HEK293 (cell line): ENCODE data around the gene HSPA2.

Experiments used
- CTCF ChIA-PET: fragments of 350-600 bp; formaldehyde crosslinking; extraction: SDS; loops from one replicate; lab custom pipeline; 2021; ENCODE audit warnings: antibody characterized with exemption; lab: Yijun Ruan, JAX
- POLR2A ChIA-PET: fragments of 300-600 bp; formaldehyde crosslinking; extraction: SDS; loops from one replicate; lab custom pipeline; 2020; ENCODE audit warnings: antibody characterized with exemption, inconsistent platforms; lab: Yijun Ruan, JAX
- H3K27ac ChIP-seq: fragments of 200-500 bp; sonication (Bioruptor generic); 2 replicates; pipeline ENCODE4 v1.5.1; 2014; ENCODE audit warnings: low read depth, low read length, control low read depth, inconsistent platforms; ENCODE audit errors: extremely low read depth
- H3K36me3 ChIP-seq, 2 experiments: fragments of 200-500 bp in 1 of 2; sonication (Bioruptor generic) in 1 of 2; 1 replicate in 1 of 2; 2 replicates in 1 of 2; pipeline ENCODE4 v1.5.1; 2014 to 2017; ENCODE audit warnings: inconsistent platforms in 2 of 2, low read length in 2 of 2; ENCODE audit not compliant: control insufficient read depth in 2 of 2, insufficient read depth in 1 of 2
- H3K4me1 ChIP-seq: fragments of 200-500 bp; sonication (Bioruptor generic); 2 replicates; pipeline ENCODE4 v1.5.1; 2014; ENCODE audit warnings: mild to moderate bottlenecking, low read length, inconsistent platforms; ENCODE audit not compliant: control insufficient read depth, insufficient read depth
- H3K4me3 ChIP-seq: 2 replicates; pipeline ENCODE4 v1.5.1; 2011; ENCODE audit warnings: low read depth, mild to moderate bottlenecking, control low read depth, low read length, moderate library complexity
- H3K9me3 ChIP-seq: fragments of 200-500 bp; sonication (Bioruptor generic); 2 replicates; pipeline ENCODE4 v1.5.1; 2014; ENCODE audit warnings: low read depth, low read length, inconsistent platforms; ENCODE audit not compliant: control insufficient read depth, insufficient read depth
- BCL11A ChIP-seq: fragments of 450-650 bp; formaldehyde crosslinking; IDR thresholded peaks from 2 replicates; pipeline ENCODE4 v1.5.1; 2016; ENCODE audit warnings: low read depth, missing biosample characterization, missing genetic modification characterization
- GLI2 ChIP-seq: fragments of 450-650 bp; formaldehyde crosslinking; IDR thresholded peaks from 2 replicates; pipeline ENCODE4; 2017; ENCODE audit warnings: missing biosample characterization, missing genetic modification characterization, low read depth, borderline replicate concordance
- KLF10 ChIP-seq: fragments of 450-650 bp; IDR thresholded peaks from 2 replicates; pipeline ENCODE4 v1.5.1; 2018; ENCODE audit warnings: missing biosample characterization, mild to moderate bottlenecking, missing genetic modification characterization
- RBAK ChIP-seq: fragments of 450-650 bp; formaldehyde crosslinking; IDR thresholded peaks from 2 replicates; pipeline ENCODE4 v1.5.1; 2016; ENCODE audit warnings: missing biosample characterization, missing genetic modification characterization
- REPIN1 ChIP-seq: fragments of 450-650 bp; formaldehyde crosslinking; IDR thresholded peaks from 2 replicates; pipeline ENCODE4 v1.5.1; 2017; ENCODE audit warnings: missing biosample characterization, missing genetic modification characterization, low read depth
- SALL2 ChIP-seq: fragments of 450-650 bp; formaldehyde crosslinking; IDR thresholded peaks from 2 replicates; pipeline ENCODE4 v1.5.0; 2017; ENCODE audit warnings: missing biosample characterization, mild to moderate bottlenecking, missing genetic modification characterization, borderline replicate concordance
- ZBTB20 ChIP-seq: fragments of 450-650 bp; formaldehyde crosslinking; IDR thresholded peaks from 2 replicates; pipeline ENCODE4 v1.5.1; 2016; ENCODE audit warnings: missing biosample characterization, missing genetic modification characterization
- ZNF155 ChIP-seq: fragments of 450-650 bp; formaldehyde crosslinking; IDR thresholded peaks from 2 replicates; pipeline ENCODE4 v1.5.1; 2016; ENCODE audit warnings: missing biosample characterization, missing genetic modification characterization
- ZNF266 ChIP-seq: fragments of 450-650 bp; formaldehyde crosslinking; IDR thresholded peaks from 2 replicates; pipeline ENCODE4 v1.5.1; 2016; ENCODE audit warnings: missing biosample characterization, missing genetic modification characterization, low read depth
- ZNF416 ChIP-seq: fragments of 450-650 bp; formaldehyde crosslinking; IDR thresholded peaks from 2 replicates; pipeline ENCODE4 v1.5.1; 2016; ENCODE audit warnings: missing biosample characterization, missing genetic modification characterization
- ZNF433 ChIP-seq: fragments of 450-650 bp; formaldehyde crosslinking; IDR thresholded peaks from 2 replicates; pipeline ENCODE4 v1.5.1; 2016; ENCODE audit warnings: missing biosample characterization, missing genetic modification characterization, low read depth
- ZNF558 ChIP-seq: fragments of 450-650 bp; formaldehyde crosslinking; IDR thresholded peaks from 2 replicates; pipeline ENCODE4 v1.5.1; 2016; ENCODE audit warnings: missing biosample characterization, missing genetic modification characterization
- ZNF621 ChIP-seq: fragments of 450-650 bp; formaldehyde crosslinking; IDR thresholded peaks from 2 replicates; pipeline ENCODE4 v1.5.1; 2017; ENCODE audit warnings: missing biosample characterization, missing genetic modification characterization
- ZNF639 ChIP-seq: fragments of 450-650 bp; formaldehyde crosslinking; IDR thresholded peaks from 2 replicates; pipeline ENCODE4 v1.5.1; 2016; ENCODE audit warnings: missing biosample characterization, missing genetic modification characterization
- ZNF658 ChIP-seq: fragments of 450-650 bp; formaldehyde crosslinking; IDR thresholded peaks from 2 replicates; pipeline ENCODE4; 2016; ENCODE audit warnings: missing biosample characterization, missing genetic modification characterization
- ZNF76 ChIP-seq: fragments of 450-650 bp; formaldehyde crosslinking; IDR thresholded peaks from 2 replicates; pipeline ENCODE4; 2016; ENCODE audit warnings: low read depth, missing biosample characterization, missing genetic modification characterization, borderline replicate concordance
- ZNF843 ChIP-seq: fragments of 450-650 bp; formaldehyde crosslinking; IDR thresholded peaks from 2 replicates; pipeline ENCODE4 v1.5.1; 2016; ENCODE audit warnings: missing biosample characterization, missing genetic modification characterization
- TF ChIP-seq, protein P1 (sequence below): fragments of 450-650 bp; formaldehyde crosslinking; conservative IDR thresholded peaks from 2 replicates; pipeline ENCODE4 v1.5.1; 2016; ENCODE audit warnings: low read depth, missing biosample characterization, missing genetic modification characterization
- TF ChIP-seq, protein P2 (sequence below): fragments of 450-650 bp; formaldehyde crosslinking; IDR thresholded peaks from 2 replicates; pipeline ENCODE4 v1.5.1; 2016; ENCODE audit warnings: missing biosample characterization, missing genetic modification characterization

The HSPA2 gene

DNA sequence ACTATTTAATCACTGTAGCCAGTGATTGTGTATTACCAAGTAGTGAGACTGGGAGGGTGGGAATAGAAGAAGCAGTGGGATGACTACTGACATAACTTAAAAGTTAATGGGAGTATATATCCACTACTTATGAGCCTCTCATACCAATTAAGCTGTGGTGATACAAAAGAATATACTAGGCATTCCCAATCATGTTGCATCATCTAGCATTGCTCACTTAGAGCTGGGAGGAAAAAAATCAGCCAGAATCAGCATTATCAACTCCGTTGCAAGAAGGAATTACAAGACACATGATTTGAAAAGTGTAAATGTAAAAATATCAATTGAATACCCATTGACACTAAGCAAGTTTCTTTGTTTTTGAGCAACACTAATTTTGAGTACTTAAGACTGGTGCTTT lies 8.5 kb downstream of the HSPA2 start:
- Histone ChIP-seq H3K36me3 (no peaks in the 10 kb centered on the region; a peak in 1 of 3 replicates), H3K4me1 (peaks cover 7% of the 10 kb centered on the region), H3K9me3 (no peaks in the 10 kb centered on the region), H3K4me3 (no peak overlapping the region), H3K27ac (no peak overlapping the region)
- CTCF ChIA-PET, result interaction anchor here (0.8 to 1.1 kb wide), 3 partner anchors 8 to 216 kb away, joined by 3 to 4 read pairs (median 3); partner anchors contain the start of gene HSPA2
- TF ChIP-seq REPIN1 (tag by site-specific recombination), result no peak
- TF ChIP-seq ZBTB20, result no peak
- POLR2A ChIA-PET, result interaction anchor here (1.2 kb wide), 1 partner anchor 47 kb away, joined by 4 read pairs; no protein-coding TSS in a partner anchor

DNA sequence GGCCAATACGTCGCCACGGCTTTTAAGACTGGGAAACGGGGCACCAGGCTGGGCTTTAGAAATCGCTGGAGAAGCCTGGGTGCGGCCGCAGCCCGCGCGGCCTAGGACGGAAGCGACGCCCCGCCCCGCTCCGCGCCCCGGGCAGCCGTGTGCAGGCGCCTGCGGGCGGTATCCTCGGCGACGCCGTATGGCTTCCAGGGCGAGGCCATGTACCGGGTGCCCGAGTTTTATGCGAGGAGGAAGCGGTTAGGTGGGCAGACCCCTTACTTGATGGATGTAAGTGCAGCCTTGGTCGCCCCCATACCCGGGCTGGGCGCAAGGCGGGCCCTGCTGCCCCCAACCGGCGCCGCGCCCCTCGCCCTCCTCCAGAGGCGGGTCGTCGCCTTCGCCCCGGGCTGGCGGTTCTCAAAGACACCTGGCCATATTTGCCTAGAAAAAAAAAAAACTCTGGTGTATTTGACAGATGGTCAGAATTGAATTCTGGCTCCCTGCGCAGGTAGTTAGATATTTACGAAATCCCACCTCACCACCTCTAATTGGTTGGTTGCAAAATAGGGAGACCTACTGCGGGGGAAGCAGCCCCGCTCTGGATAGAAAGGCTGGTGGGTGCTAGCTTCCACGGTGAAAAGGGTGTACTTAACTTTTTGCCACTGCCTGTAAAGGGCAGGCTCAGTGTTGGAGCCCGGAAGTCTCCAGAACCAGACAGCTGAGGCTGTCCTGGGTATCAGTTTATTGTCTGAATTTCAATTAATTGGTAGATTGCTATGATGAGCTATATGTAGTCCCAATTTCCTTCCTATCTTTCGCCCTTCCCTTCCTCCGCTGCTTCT lies 9.5 kb downstream of the HSPA2 start, which contains the start of gene PPP1R36:
PPP1R36 (plus strand) TSS at position 171 of the 830 bp plus-strand sequence; CDS start at position 208, 37 bp downstream.
- TF ChIP-seq, protein P1, sequence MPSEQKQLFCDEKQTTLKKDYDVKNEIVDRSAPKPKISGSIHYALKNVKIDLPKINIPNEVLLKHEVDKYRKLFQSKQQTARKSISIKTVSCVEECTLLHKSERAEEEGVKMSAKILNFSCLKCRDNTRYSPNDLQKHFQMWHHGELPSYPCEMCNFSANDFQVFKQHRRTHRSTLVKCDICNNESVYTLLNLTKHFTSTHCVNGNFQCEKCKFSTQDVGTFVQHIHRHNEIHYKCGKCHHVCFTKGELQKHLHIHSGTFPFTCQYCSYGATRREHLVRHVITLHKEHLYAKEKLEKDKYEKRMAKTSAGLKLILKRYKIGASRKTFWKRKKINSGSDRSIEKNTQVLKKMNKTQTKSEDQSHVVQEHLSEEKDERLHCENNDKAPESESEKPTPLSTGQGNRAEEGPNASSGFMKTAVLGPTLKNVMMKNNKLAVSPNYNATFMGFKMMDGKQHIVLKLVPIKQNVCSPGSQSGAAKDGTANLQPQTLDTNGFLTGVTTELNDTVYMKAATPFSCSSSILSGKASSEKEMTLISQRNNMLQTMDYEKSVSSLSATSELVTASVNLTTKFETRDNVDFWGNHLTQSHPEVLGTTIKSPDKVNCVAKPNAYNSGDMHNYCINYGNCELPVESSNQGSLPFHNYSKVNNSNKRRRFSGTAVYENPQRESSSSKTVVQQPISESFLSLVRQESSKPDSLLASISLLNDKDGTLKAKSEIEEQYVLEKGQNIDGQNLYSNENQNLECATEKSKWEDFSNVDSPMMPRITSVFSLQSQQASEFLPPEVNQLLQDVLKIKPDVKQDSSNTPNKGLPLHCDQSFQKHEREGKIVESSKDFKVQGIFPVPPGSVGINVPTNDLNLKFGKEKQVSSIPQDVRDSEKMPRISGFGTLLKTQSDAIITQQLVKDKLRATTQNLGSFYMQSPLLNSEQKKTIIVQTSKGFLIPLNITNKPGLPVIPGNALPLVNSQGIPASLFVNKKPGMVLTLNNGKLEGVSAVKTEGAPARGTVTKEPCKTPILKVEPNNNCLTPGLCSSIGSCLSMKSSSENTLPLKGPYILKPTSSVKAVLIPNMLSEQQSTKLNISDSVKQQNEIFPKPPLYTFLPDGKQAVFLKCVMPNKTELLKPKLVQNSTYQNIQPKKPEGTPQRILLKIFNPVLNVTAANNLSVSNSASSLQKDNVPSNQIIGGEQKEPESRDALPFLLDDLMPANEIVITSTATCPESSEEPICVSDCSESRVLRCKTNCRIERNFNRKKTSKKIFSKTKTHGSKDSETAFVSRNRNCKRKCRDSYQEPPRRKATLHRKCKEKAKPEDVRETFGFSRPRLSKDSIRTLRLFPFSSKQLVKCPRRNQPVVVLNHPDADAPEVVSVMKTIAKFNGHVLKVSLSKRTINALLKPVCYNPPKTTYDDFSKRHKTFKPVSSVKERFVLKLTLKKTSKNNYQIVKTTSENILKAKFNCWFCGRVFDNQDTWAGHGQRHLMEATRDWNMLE (tag by site-specific recombination), result no peak
- TF ChIP-seq BCL11A (tag by site-specific recombination) (no peak), ZNF843 (tag by site-specific recombination) (no peak), ZNF658 (no peak), KLF10 (no peak), ZNF639 (tag by site-specific recombination) (no peak), ZNF621 (no peak), GLI2 (tag by site-specific recombination) (no peak), SALL2 (tag by site-specific recombination) (no peak), ZNF558 (tag by site-specific recombination) (no peak), ZNF416 (tag by site-specific recombination) (no peak), ZNF433 (no peak), RBAK (no peak), ZNF266 (tag by site-specific recombination) (no peak), ZNF76 (tag by site-specific recombination) (no peak), ZNF155 (tag by site-specific recombination) (no peak)
- TF ChIP-seq, protein P2, sequence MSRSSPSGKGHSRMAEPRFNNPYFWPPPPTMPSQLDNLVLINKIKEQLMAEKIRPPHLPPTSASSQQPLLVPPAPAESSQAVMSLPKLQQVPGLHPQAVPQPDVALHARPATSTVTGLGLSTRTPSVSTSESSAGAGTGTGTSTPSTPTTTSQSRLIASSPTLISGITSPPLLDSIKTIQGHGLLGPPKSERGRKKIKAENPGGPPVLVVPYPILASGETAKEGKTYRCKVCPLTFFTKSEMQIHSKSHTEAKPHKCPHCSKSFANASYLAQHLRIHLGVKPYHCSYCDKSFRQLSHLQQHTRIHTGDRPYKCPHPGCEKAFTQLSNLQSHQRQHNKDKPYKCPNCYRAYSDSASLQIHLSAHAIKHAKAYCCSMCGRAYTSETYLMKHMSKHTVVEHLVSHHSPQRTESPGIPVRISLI (tag by site-specific recombination), result no peak
- Histone ChIP-seq H3K4me3 (no peak within 1 kb of the TSS), H3K36me3 (no peaks in the 10 kb centered on the region; a peak in 1 of 3 replicates), H3K9me3 (no peaks in the 10 kb centered on the region), H3K27ac (no peak within 1 kb of the TSS), H3K4me1 (no peaks in the 10 kb centered on the region)
- ChIA-PET POLR2A (interaction anchor here (2.4 kb wide), 1 partner anchor 9 kb away, joined by 11 read pairs; the partner anchor contains the start of gene HSPA2), CTCF (interaction anchor here (0.7 to 0.9 kb wide), 2 partner anchors 26 to 273 kb away, joined by 4 read pairs; no protein-coding TSS in a partner anchor)
